Prostate gland (tissue), 2 donors: ENCODE results near the gene CFAP20.

Source experiments
- POLR2A ChIP-seq: fragments of 450-650 bp; IDR thresholded peaks from one replicate; pipeline ENCODE4 v1.6.1; 2016; ENCODE audit warnings: antibody characterized with exemption, mild to moderate bottlenecking
- TF ChIP-seq, protein P1 (sequence below), 4 experiments: fragments of 200-600 bp in 2 of 4; fragments of 450-650 bp in 2 of 4; sonication (generic) in 2 of 4; IDR thresholded peaks; 1 replicate in 3 of 4; 2 replicates in 1 of 4; pipeline ENCODE4 v1.5.1; 2016 to 2019; ENCODE audit warnings: antibody characterized with exemption in 4 of 4, mild to moderate bottlenecking in 2 of 4, moderate library complexity in 2 of 4

GRCh38 chr16:58087209-58087913 lies 41.8 kb downstream of the CFAP20 start:
- TF ChIP-seq, protein P1, sequence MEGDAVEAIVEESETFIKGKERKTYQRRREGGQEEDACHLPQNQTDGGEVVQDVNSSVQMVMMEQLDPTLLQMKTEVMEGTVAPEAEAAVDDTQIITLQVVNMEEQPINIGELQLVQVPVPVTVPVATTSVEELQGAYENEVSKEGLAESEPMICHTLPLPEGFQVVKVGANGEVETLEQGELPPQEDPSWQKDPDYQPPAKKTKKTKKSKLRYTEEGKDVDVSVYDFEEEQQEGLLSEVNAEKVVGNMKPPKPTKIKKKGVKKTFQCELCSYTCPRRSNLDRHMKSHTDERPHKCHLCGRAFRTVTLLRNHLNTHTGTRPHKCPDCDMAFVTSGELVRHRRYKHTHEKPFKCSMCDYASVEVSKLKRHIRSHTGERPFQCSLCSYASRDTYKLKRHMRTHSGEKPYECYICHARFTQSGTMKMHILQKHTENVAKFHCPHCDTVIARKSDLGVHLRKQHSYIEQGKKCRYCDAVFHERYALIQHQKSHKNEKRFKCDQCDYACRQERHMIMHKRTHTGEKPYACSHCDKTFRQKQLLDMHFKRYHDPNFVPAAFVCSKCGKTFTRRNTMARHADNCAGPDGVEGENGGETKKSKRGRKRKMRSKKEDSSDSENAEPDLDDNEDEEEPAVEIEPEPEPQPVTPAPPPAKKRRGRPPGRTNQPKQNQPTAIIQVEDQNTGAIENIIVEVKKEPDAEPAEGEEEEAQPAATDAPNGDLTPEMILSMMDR (IDR thresholded peaks at IDR 0.05): no peak
- no peak for TF ChIP-seq POLR2A
